ENCODE data around the gene COMT. TPM values are rescaled to one million over a fixed set of nuclear protein-coding genes. Genes with fewer than 3 reads are reported as not detected.
"Not testable (repeated sequence)": the region's sequence is repeated elsewhere in the genome, so short reads cannot be mapped to it uniquely, and the experiment has no call there.

Gene COMT
- total RNA-seq, 1 experiment from 2014 or later = 1.7 TPM

- Histone ChIP-seq H3K4me3 (ENCODE audit: insufficient read depth, low read depth, low read length) (no peak overlapping the region), H3K36me3 (replicated peaks; ENCODE audit: control insufficient read depth, insufficient read depth, low read length) (no peaks in the 10 kb centered on the region), H3K27me3 (ENCODE audit: control insufficient read depth, insufficient read depth, low read length) (no peaks in the 10 kb centered on the region)
- no peak for DNase-seq
These were observed 10.8 kb upstream of the COMT start for GRCh38 chr22:19930551-19931486.

GRCh38 chr22:19931514-19931913, 10.1 kb upstream of the COMT start:
- Histone ChIP-seq H3K27me3 (ENCODE audit: control insufficient read depth, insufficient read depth, low read length) (no peaks in the 10 kb centered on the region), H3K4me3 (ENCODE audit: insufficient read depth, low read depth, low read length) (no peak overlapping the region), H3K36me3 (replicated peaks; ENCODE audit: control insufficient read depth, insufficient read depth, low read length) (no peaks in the 10 kb centered on the region)
- no peak for DNase-seq

GRCh38 chr22:19932367-19933206, 9.0 kb upstream of the COMT start:
- no peak for DNase-seq
- no peak overlapping the region for H3K4me3 ChIP-seq (ENCODE audit: insufficient read depth, low read depth, low read length)

GRCh38 chr22:19933341-19934241, 8.0 kb upstream of the COMT start:
- no peak for DNase-seq

More at GRCh38 chr22:19932367-19933206, 9.0 kb upstream of the COMT start:
- Histone ChIP-seq H3K27me3 (ENCODE audit: control insufficient read depth, insufficient read depth, low read length) (no peaks in the 10 kb centered on the region), H3K36me3 (replicated peaks; ENCODE audit: control insufficient read depth, insufficient read depth, low read length) (no peaks in the 10 kb centered on the region)

GRCh38 chr22:19935123-19935718, 6.4 kb upstream of the COMT start:
- DNase-seq; H3K4me3 ChIP-seq (ENCODE audit: insufficient read depth, low read depth, low read length); H3K36me3 ChIP-seq (replicated peaks; ENCODE audit: control insufficient read depth, insufficient read depth, low read length); H3K27me3 ChIP-seq (ENCODE audit: control insufficient read depth, insufficient read depth, low read length): not testable (repeated sequence)

More at GRCh38 chr22:19933341-19934241, 8.0 kb upstream of the COMT start:
- Histone ChIP-seq H3K27me3 (ENCODE audit: control insufficient read depth, insufficient read depth, low read length) (no peaks in the 10 kb centered on the region), H3K36me3 (replicated peaks; ENCODE audit: control insufficient read depth, insufficient read depth, low read length) (no peaks in the 10 kb centered on the region), H3K4me3 (ENCODE audit: insufficient read depth, low read depth, low read length) (no peak overlapping the region)

GRCh38 chr22:19936513-19936912, 5.1 kb upstream of the COMT start:
- no peak for DNase-seq
- H3K4me3 ChIP-seq (ENCODE audit: insufficient read depth, low read depth, low read length) = no peak overlapping the region
- no peaks in the 10 kb centered on the region for H3K36me3 ChIP-seq (replicated peaks; ENCODE audit: control insufficient read depth, insufficient read depth, low read length)
- no peaks in the 10 kb centered on the region for H3K27me3 ChIP-seq (ENCODE audit: control insufficient read depth, insufficient read depth, low read length)

- DNase-seq = no peak
- H3K27me3 ChIP-seq (ENCODE audit: control insufficient read depth, insufficient read depth, low read length) = no peaks in the 10 kb centered on the region
- no peaks in the 10 kb centered on the region for H3K36me3 ChIP-seq (replicated peaks; ENCODE audit: control insufficient read depth, insufficient read depth, low read length)
- no peak overlapping the region for H3K4me3 ChIP-seq (ENCODE audit: insufficient read depth, low read depth, low read length)
These were observed 3.7 kb upstream of the COMT start for GRCh38 chr22:19937616-19938473.

GRCh38 chr22:19940536-19941364, 822 bp upstream of the COMT start:
- Histone ChIP-seq H3K4me3 (ENCODE audit: insufficient read depth, low read depth, low read length) (peak overlapping the region; percentile 34; the same call in 1 of the 2 replicates), H3K36me3 (replicated peaks; ENCODE audit: control insufficient read depth, insufficient read depth, low read length) (no peaks in the 10 kb centered on the region), H3K27me3 (ENCODE audit: control insufficient read depth, insufficient read depth, low read length) (no peaks in the 10 kb centered on the region)
- peak; percentile 31 for DNase-seq

- Histone ChIP-seq H3K36me3 (replicated peaks; ENCODE audit: control insufficient read depth, insufficient read depth, low read length) (no peaks in the 10 kb centered on the region), H3K4me3 (ENCODE audit: insufficient read depth, low read depth, low read length) (peak overlapping the region; percentile 37; the same call in 1 of the 2 replicates), H3K27me3 (ENCODE audit: control insufficient read depth, insufficient read depth, low read length) (no peaks in the 10 kb centered on the region)
- peak; percentile 56 for DNase-seq
These were observed 847 bp downstream of the COMT start for GRCh38 chr22:19942157-19943081.

GRCh38 chr22:19943082-19944026, 1.8 kb downstream of the COMT start:
- peak; percentile 59 for DNase-seq
- H3K36me3 ChIP-seq (replicated peaks; ENCODE audit: control insufficient read depth, insufficient read depth, low read length) = no peaks in the 10 kb centered on the region
- no peak overlapping the region for H3K4me3 ChIP-seq (ENCODE audit: insufficient read depth, low read depth, low read length)
- H3K27me3 ChIP-seq (ENCODE audit: control insufficient read depth, insufficient read depth, low read length) = no peaks in the 10 kb centered on the region

All from H7 (cell line).